Testis (tissue), 3 donors: ENCODE data around the gene HTR3A. TPM values are rescaled to one million over a fixed set of nuclear protein-coding genes. Genes with fewer than 3 reads are reported as not detected.

Experiments
- DNase-seq: peaks from one replicate; pipeline ENCODE4 v3.0.0-alpha.2; 2019
- H3K27ac ChIP-seq, 2 donors: fragments of 200-600 bp; sonication (generic); one replicate each; pipeline ENCODE4 v1.5.1; 2019
- H3K27me3 ChIP-seq: fragments of 200-600 bp; sonication (generic); one replicate; pipeline ENCODE4 v1.5.1; 2019
- H3K36me3 ChIP-seq: fragments of 200-600 bp; sonication (generic); one replicate; pipeline ENCODE4 v1.5.1; 2017; ENCODE audit warnings: low read depth; ENCODE audit errors: missing control alignments
- H3K4me1 ChIP-seq: fragments of 200-600 bp; sonication (generic); one replicate; pipeline ENCODE4 v1.5.1; 2019
- H3K4me3 ChIP-seq, 2 donors: fragments of 200-600 bp; sonication (generic); one replicate each; pipeline ENCODE4 v1.5.1; 2017 to 2019
- H3K9me3 ChIP-seq: fragments of 200-600 bp; sonication (generic); one replicate; pipeline ENCODE4 v1.5.1; 2017
- CTCF ChIP-seq, 3 experiments: fragments of 450-650 bp in 2 of 3; fragments of 200-600 bp in 1 of 3; sonication (generic) in 1 of 3; IDR thresholded peaks; one replicate each; pipeline ENCODE4 v1.5.1; 2016 to 2019; ENCODE audit warnings: antibody characterized with exemption in 3 of 3, mild to moderate bottlenecking in 2 of 3, moderate library complexity in 1 of 3
- POLR2A ChIP-seq: fragments of 450-650 bp; IDR thresholded peaks from one replicate; pipeline ENCODE4 v1.6.1; 2017; ENCODE audit warnings: antibody characterized with exemption, mild to moderate bottlenecking, moderate library complexity
- WGBS, 2 donors: methylation state at CpG; one replicate each; pipeline ENCODE4 v1.1.5; 2018; 5-methylcytosine and 5-hydroxymethylcytosine counted together
- intact Hi-C: fragments of 100-400 bp; cut with DNase I; formaldehyde crosslinking; loops from one replicate; pipeline ENCODE4 v1.15.1; 2023; ENCODE audit warnings: low total_unique reads
- polyA plus RNA-seq: library from polyadenylated mRNA; stranded (reverse); fragments of 350-450 nt; fragmentation: Illumina TruSeq; extraction: RNeasy Lipid Tissue Mini Kit (QIAGEN cat#74804); gene quantifications from one replicate; pipeline ENCODE4 v1.2.3, GENCODE V29; 2014; ENCODE audit warnings: low read depth, low replicate concordance; ENCODE audit not compliant: insufficient read depth
- total RNA-seq, 2 donors: library from RNA; depleted of rRNA; stranded (reverse); fragments of >200 nt; gene quantifications; one replicate each; pipeline ENCODE4 v1.2.3, GENCODE V29; 2016

HTR3A gene
- total and polyA plus RNA-seq, 3 donors from 2014 or later, result 0.29 to 0.81 (median 0.39) TPM

- Histone ChIP-seq H3K27me3 (no peaks in the 10 kb centered on the region), H3K4me3 (no peak overlapping the region), H3K27ac (no peak overlapping the region), H3K4me1 (no peaks in the 10 kb centered on the region), H3K9me3 (no peaks in the 10 kb centered on the region), H3K36me3 (no peaks in the 10 kb centered on the region)
- TF ChIP-seq CTCF (IDR thresholded peaks at IDR 0.05) (no peak), POLR2A (no peak)
- intact Hi-C loops, result no loop called here
- no peak for DNase-seq
- 83 to 89% methylated on average over 15 of the region's 15 CpGs for WGBS, 2 donors
These were observed 3.3 kb upstream of the HTR3A start for GRCh38 chr11:113971506-113972195.

- intact Hi-C loops, result no loop called here
- DNase-seq, result no peak
- WGBS, 2 donors, result 84 to 93% methylated on average over 4 of the region's 4 CpGs
- Histone ChIP-seq H3K36me3 (no peaks in the 10 kb centered on the region), H3K4me3 (no peak overlapping the region), H3K4me1 (no peaks in the 10 kb centered on the region), H3K27me3 (no peaks in the 10 kb centered on the region), H3K9me3 (no peaks in the 10 kb centered on the region), H3K27ac (no peak overlapping the region)
- TF ChIP-seq POLR2A, result no peak
- no peak for TF ChIP-seq CTCF (IDR thresholded peaks at IDR 0.05)
These were observed 2.2 kb downstream of the HTR3A start for GRCh38 chr11:113977071-113977490.

GRCh38 chr11:113977701-113978100 is 2.8 kb downstream of the HTR3A start:
- intact Hi-C loops, result no loop called here
- no peak for DNase-seq
- H3K36me3 ChIP-seq, result no peaks in the 10 kb centered on the region
- H3K4me1 ChIP-seq, result no peaks in the 10 kb centered on the region
- H3K27ac ChIP-seq, result no peak overlapping the region
- no peaks in the 10 kb centered on the region for H3K27me3 ChIP-seq
- H3K9me3 ChIP-seq, result no peaks in the 10 kb centered on the region
- no peak overlapping the region for H3K4me3 ChIP-seq
- 92 to 93% methylated on average over 10 to 11 of the region's 11 CpGs for WGBS, 2 donors
- no peak for TF ChIP-seq CTCF (IDR thresholded peaks at IDR 0.05)
- no peak for TF ChIP-seq POLR2A

- TF ChIP-seq CTCF (IDR thresholded peaks at IDR 0.05) (no peak), POLR2A (no peak)
- no peak overlapping the region for H3K4me3 ChIP-seq
- H3K9me3 ChIP-seq, result no peaks in the 10 kb centered on the region
- H3K27ac ChIP-seq, result no peak overlapping the region
- H3K4me1 ChIP-seq, result no peaks in the 10 kb centered on the region
- no peak for DNase-seq
- 63 to 75% methylated on average over 1 of the region's 1 CpG for WGBS, 2 donors
- intact Hi-C loops, result no loop called here
- no peaks in the 10 kb centered on the region for H3K27me3 ChIP-seq
- H3K36me3 ChIP-seq, result no peaks in the 10 kb centered on the region
These were observed 4.5 kb downstream of the HTR3A start for GRCh38 chr11:113979431-113979830.

GRCh38 chr11:113980785-113981184 is 5.9 kb downstream of the HTR3A start:
- no peak overlapping the region for H3K27ac ChIP-seq
- H3K27me3 ChIP-seq, result no peaks in the 10 kb centered on the region
- H3K36me3 ChIP-seq, result no peaks in the 10 kb centered on the region
- no peak overlapping the region for H3K4me3 ChIP-seq
- DNase-seq, result no peak
- WGBS, 2 donors, result 69 to 75% methylated on average over 6 of the region's 6 CpGs
- no peaks in the 10 kb centered on the region for H3K4me1 ChIP-seq
- intact Hi-C loops, result loop anchor here (10.0 kb wide), 1 partner anchor 774 kb away; no protein-coding TSS in a partner anchor
- no peak for TF ChIP-seq CTCF (IDR thresholded peaks at IDR 0.05)
- TF ChIP-seq POLR2A, result no peak
- no peaks in the 10 kb centered on the region for H3K9me3 ChIP-seq
